Renal cortex interstitium (tissue), 11 donors: Measurements from ENCODE around the gene RNPS1. TPM values are rescaled to one million over a fixed set of nuclear protein-coding genes. Genes with fewer than 3 reads are reported as not detected.
A peak's percentile ranks its signal among the peaks of the same experiment; 100 is the strongest.

Experiments used
- DNase-seq, 11 donors: peaks; one replicate each; pipeline ENCODE4 v3.0.0-alpha.2; 2013; ENCODE audit warnings: low read depth in 9 of 11, low spot score in 4 of 11; ENCODE audit errors: extremely low read depth in 1 of 11
- polyA plus RNA-seq, 3 donors: library from polyadenylated mRNA; unstranded; fragments of 120-200 nt; gene quantifications; one replicate each; pipeline ENCODE4 v1.2.1, GENCODE V29; 2013; ENCODE audit not compliant: insufficient read length in 3 of 3

RNPS1 gene
- polyA plus RNA-seq, 3 donors, result 194 to 231 (median 219) TPM

- no peak for DNase-seq
Measured at GRCh38 chr16:2233046-2233775, 34.7 kb downstream of the RNPS1 start.

- no peak for DNase-seq
Measured at GRCh38 chr16:2232094-2232990, 35.6 kb downstream of the RNPS1 start.

- DNase-seq, result no peak
Measured at GRCh38 chr16:2231016-2231931, 36.7 kb downstream of the RNPS1 start.

- no peak for DNase-seq
Measured at GRCh38 chr16:2230376-2230775, 37.5 kb downstream of the RNPS1 start.

GRCh38 chr16:2229632-2230250 is 38.2 kb downstream of the RNPS1 start:
- no peak for DNase-seq

- DNase-seq, result no peak
Measured at GRCh38 chr16:2229091-2229490, 38.8 kb downstream of the RNPS1 start.

- no peak for DNase-seq
Measured at GRCh38 chr16:2228161-2228824, 39.6 kb downstream of the RNPS1 start.

GRCh38 chr16:2226918-2227317 is 41.0 kb downstream of the RNPS1 start:
- no peak for DNase-seq

- DNase-seq, result no peak
Measured at GRCh38 chr16:2226245-2226793, 41.6 kb downstream of the RNPS1 start.

GRCh38 chr16:2223942-2224486 is 43.9 kb downstream of the RNPS1 start:
- no peak for DNase-seq

- peak; percentile 93 to 99 (median 98) for DNase-seq
Measured at GRCh38 chr16:2223221-2223941, 44.5 kb downstream of the RNPS1 start, which contains the start of gene E4F1. E4F1 (plus strand) TSS chr16:2223591; CDS start chr16:2223614, 23 bp downstream.

- DNase-seq, result no peak
Measured at GRCh38 chr16:2216330-2216729, 51.6 kb downstream of the RNPS1 start.

GRCh38 chr16:2214719-2214968 is 53.3 kb downstream of the RNPS1 start, which contains the start of gene PGP:
PGP (minus strand) TSS chr16:2214840; CDS start chr16:2214777, 63 bp downstream.
- no peak for DNase-seq

- no peak for DNase-seq
Measured at GRCh38 chr16:2213817-2214718, 53.9 kb downstream of the RNPS1 start.

- no peak for DNase-seq
Measured at GRCh38 chr16:2212362-2213324, 55.3 kb downstream of the RNPS1 start.
